H1 (cell line): ENCODE measurements around the gene MGMT.

Experiments
- ATF3 ChIP-seq: IDR thresholded peaks from 2 replicates; pipeline ENCODE4 v1.6.1; 2011; ENCODE audit warnings: low read depth, mild to moderate bottlenecking, low read length; ENCODE audit not compliant: insufficient read depth
- CHD1 ChIP-seq: IDR thresholded peaks from 2 replicates; pipeline ENCODE4 v1.6.1; 2012; ENCODE audit warnings: low read depth, low read length, improper control_type of control experiment
- CREB1 ChIP-seq: IDR thresholded peaks from 2 replicates; pipeline ENCODE4 v1.6.1; 2012; ENCODE audit warnings: inconsistent platforms
- CTCF ChIP-seq, 3 experiments: IDR thresholded peaks; 1 replicate in 2 of 3; 2 replicates in 1 of 3; pipeline versions ENCODE4 v1.5.1 to v1.6.1; 2011; ENCODE audit warnings: low read length in 3 of 3, mild to moderate bottlenecking in 3 of 3, inconsistent platforms in 2 of 3, low read depth in 1 of 3, moderate library complexity in 1 of 3; ENCODE audit not compliant: insufficient read depth in 1 of 3; ENCODE audit errors: control extremely low read depth in 1 of 3
- HDAC6 ChIP-seq: IDR thresholded peaks from one replicate; pipeline ENCODE4 v1.7.1; 2012; ENCODE audit warnings: low read depth, mild to moderate bottlenecking, inconsistent platforms, low read length, moderate library complexity
- JUN ChIP-seq: IDR thresholded peaks from 2 replicates; pipeline ENCODE4 v1.6.1; 2011; ENCODE audit warnings: low read depth, mild to moderate bottlenecking, improper control_type of control experiment, low read length
- RAD21 ChIP-seq, 2 experiments: IDR thresholded peaks in 1 of 2; conservative IDR thresholded peaks in 1 of 2; 2 replicates each; pipeline ENCODE4 v1.6.1; 2011; ENCODE audit warnings: low read depth in 2 of 2, low read length in 2 of 2, improper control_type of control experiment in 1 of 2, inconsistent platforms in 1 of 2, mild to moderate bottlenecking in 1 of 2, moderate library complexity in 1 of 2
- YY1 ChIP-seq: IDR thresholded peaks from 2 replicates; pipeline ENCODE4 v1.6.1; 2011; ENCODE audit warnings: low read depth, mild to moderate bottlenecking, low read length

- TF ChIP-seq HDAC6 (no peak), YY1 (no peak), JUN (no peak), CREB1 (no peak), CTCF (IDR thresholded peaks at IDR 0.05; ENCODE audit: control extremely low read depth in 1 of 3, insufficient read depth in 1 of 3, low read depth in 1 of 3, low read length in 3 of 3) (no peak), CHD1 (no peak), ATF3 (no peak), RAD21 (IDR thresholded peaks at IDR 0.05 in 1 of 2, conservative IDR thresholded peaks at IDR 0.05 in 1 of 2; ENCODE audit: low read depth in 2 of 2, low read length in 2 of 2) (no peak)
Measured at GRCh38 chr10:129793479-129793878, 326.4 kb downstream of the MGMT start.
